ENCODE results near the gene ANXA1.

GRCh38 chr9:73118898-73119554 lies 32.6 kb upstream of the ANXA1 start:
- TF ChIP-seq REST (IDR thresholded peaks at IDR 0.05; ENCODE audit: unreplicated experiment) (no peak), JUNB (IDR thresholded peaks at IDR 0.05; ENCODE audit: unreplicated experiment) (no peak), EZH2 (IDR thresholded peaks at IDR 0.05; ENCODE audit: low read depth, unreplicated experiment) (no peak), POLR2AphosphoS5 (IDR thresholded peaks at IDR 0.05; ENCODE audit: low read depth) (no peak), EZH2phosphoT487 (IDR thresholded peaks at IDR 0.05; ENCODE audit: unreplicated experiment) (no peak)
- TF ChIP-seq, protein P1, sequence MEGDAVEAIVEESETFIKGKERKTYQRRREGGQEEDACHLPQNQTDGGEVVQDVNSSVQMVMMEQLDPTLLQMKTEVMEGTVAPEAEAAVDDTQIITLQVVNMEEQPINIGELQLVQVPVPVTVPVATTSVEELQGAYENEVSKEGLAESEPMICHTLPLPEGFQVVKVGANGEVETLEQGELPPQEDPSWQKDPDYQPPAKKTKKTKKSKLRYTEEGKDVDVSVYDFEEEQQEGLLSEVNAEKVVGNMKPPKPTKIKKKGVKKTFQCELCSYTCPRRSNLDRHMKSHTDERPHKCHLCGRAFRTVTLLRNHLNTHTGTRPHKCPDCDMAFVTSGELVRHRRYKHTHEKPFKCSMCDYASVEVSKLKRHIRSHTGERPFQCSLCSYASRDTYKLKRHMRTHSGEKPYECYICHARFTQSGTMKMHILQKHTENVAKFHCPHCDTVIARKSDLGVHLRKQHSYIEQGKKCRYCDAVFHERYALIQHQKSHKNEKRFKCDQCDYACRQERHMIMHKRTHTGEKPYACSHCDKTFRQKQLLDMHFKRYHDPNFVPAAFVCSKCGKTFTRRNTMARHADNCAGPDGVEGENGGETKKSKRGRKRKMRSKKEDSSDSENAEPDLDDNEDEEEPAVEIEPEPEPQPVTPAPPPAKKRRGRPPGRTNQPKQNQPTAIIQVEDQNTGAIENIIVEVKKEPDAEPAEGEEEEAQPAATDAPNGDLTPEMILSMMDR (conservative IDR thresholded peaks at IDR 0.05; ENCODE audit: low read depth in 2 of 2) = no peak
